Activated CD4-positive, alpha-beta T cell treated with anti-CD3 and anti-CD28 coated beads, Interleukin-2, amount 10 ng/mL, durations not matched to agents 24 days and 14 days (primary cell): Measurements from ENCODE around the gene C6orf89. TPM values are rescaled to one million over a fixed set of nuclear protein-coding genes. Genes with fewer than 3 reads are reported as not detected.
"Not testable (repeated sequence)": the region's sequence is repeated elsewhere in the genome, so short reads cannot be mapped to it uniquely, and the experiment has no call there.

Source experiments
- DNase-seq: peaks from one replicate; pipeline ENCODE4 v3.0.0; 2022
- H3K27ac Mint-ChIP-seq: one replicate; pipeline ENCODE4 v1.8.0; 2022; ENCODE audit warnings: mild to moderate bottlenecking, mixed read lengths
- H3K27me3 Mint-ChIP-seq: one replicate; pipeline ENCODE4 v1.8.0; 2022; ENCODE audit warnings: mixed read lengths
- H3K36me3 Mint-ChIP-seq: one replicate; pipeline ENCODE4 v1.8.0; 2022; ENCODE audit warnings: low read depth, mild to moderate bottlenecking, mixed read lengths
- H3K4me1 Mint-ChIP-seq: one replicate; pipeline ENCODE4 v1.8.0; 2021; ENCODE audit warnings: mixed read lengths
- H3K4me3 Mint-ChIP-seq: one replicate; pipeline ENCODE4 v1.8.0; 2022; ENCODE audit warnings: mild to moderate bottlenecking, moderate library complexity, mixed read lengths
- H3K9me3 Mint-ChIP-seq: one replicate; pipeline ENCODE4 v1.8.0; 2021; ENCODE audit warnings: mixed read lengths
- intact Hi-C: fragments of 100-400 bp; cut with micrococcal nuclease; formaldehyde crosslinking; loops from one replicate; pipeline ENCODE4 v1.15.1; 2023
- total RNA-seq: library from RNA; stranded (reverse); gene quantifications from 2 replicates; pipeline ENCODE4 v1.2.3, GENCODE V29; 2022

C6orf89 gene
- total RNA-seq, 1 donor from 2014 or later = 25.9 TPM

DNA sequence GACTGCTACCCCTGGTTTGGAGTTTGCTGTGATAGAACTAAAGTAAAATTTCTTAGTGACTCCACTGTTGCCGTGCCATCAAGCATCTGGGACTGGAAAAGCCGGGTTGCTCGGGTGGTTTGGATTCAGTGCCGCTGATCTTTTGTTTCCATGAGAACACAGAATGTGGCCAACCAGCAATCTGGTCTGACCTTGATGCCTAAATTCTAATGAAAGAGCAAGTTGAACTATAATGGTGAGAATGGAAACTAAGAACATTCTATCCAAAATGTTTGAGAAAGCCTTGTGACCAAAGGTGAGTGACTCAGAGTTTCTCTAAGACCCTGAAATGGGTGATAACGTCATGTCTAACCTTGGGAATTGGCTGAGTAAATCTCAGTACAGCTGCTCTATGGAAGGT, 58.9 kb downstream of the C6orf89 start:
- Mint-ChIP-seq H3K36me3 (no peaks in the 10 kb centered on the region), H3K27ac (no peak overlapping the region), H3K4me3 (no peak overlapping the region), H3K4me1 (peaks cover 26% of the 10 kb centered on the region), H3K9me3 (no peaks in the 10 kb centered on the region), H3K27me3 (peaks cover 20% of the 10 kb centered on the region)
- intact Hi-C loops = no loop called here
- no peak for DNase-seq

DNA sequence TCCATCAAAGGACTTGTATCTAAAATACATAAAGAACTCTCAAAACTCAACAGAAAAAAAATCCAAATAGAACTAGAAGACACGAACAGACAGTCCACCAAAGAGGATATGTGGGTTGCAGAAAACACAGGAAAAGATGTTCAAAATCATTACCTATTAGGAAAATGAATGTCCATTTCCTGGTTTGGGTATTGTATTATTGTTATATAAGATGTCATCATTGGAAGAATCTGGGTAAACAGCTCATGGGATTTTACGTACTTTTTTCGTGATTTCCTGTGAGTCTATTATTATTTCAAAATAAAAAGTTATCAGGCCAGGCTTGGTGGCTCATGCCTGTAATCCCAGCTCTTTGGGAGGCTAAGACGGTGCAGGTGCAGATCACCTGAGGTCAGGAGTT, 59.5 kb downstream of the C6orf89 start:
- peaks cover 29% of the 10 kb centered on the region for H3K4me1 Mint-ChIP-seq
- peaks cover 19% of the 10 kb centered on the region for H3K27me3 Mint-ChIP-seq
- H3K36me3 Mint-ChIP-seq = no peaks in the 10 kb centered on the region
- H3K4me3 Mint-ChIP-seq = no peak overlapping the region
- H3K9me3 Mint-ChIP-seq = no peaks in the 10 kb centered on the region
- no peak for DNase-seq
- no peak overlapping the region for H3K27ac Mint-ChIP-seq
- intact Hi-C loops = no loop called here

DNA sequence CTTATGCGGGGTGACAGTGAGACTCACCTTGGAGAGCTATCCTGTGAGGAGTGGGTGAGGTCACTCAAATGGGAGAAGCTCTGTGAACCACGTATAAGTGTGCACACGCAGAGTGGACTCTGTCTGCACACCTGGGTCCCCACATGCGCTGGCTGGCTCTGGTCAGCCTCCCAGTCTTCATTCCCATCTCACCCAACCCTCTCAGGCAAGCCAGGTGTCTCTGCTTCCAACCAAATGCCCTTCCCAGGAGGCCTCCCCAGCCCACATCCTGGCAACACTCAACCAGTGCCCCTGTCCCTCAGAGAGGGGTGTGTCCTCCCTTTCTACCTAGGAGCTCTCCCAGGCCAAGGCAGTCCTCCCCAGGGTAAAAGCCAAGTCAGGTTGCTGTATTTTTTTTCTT, 60.8 kb downstream of the C6orf89 start:
- no peaks in the 10 kb centered on the region for H3K36me3 Mint-ChIP-seq
- no peak overlapping the region for H3K4me3 Mint-ChIP-seq
- peak overlapping the region; percentile 5 for H3K27ac Mint-ChIP-seq
- no peak for DNase-seq
- peaks cover 29% of the 10 kb centered on the region for H3K4me1 Mint-ChIP-seq
- H3K27me3 Mint-ChIP-seq = peaks cover 15% of the 10 kb centered on the region
- no peaks in the 10 kb centered on the region for H3K9me3 Mint-ChIP-seq
- intact Hi-C loops = no loop called here

DNA sequence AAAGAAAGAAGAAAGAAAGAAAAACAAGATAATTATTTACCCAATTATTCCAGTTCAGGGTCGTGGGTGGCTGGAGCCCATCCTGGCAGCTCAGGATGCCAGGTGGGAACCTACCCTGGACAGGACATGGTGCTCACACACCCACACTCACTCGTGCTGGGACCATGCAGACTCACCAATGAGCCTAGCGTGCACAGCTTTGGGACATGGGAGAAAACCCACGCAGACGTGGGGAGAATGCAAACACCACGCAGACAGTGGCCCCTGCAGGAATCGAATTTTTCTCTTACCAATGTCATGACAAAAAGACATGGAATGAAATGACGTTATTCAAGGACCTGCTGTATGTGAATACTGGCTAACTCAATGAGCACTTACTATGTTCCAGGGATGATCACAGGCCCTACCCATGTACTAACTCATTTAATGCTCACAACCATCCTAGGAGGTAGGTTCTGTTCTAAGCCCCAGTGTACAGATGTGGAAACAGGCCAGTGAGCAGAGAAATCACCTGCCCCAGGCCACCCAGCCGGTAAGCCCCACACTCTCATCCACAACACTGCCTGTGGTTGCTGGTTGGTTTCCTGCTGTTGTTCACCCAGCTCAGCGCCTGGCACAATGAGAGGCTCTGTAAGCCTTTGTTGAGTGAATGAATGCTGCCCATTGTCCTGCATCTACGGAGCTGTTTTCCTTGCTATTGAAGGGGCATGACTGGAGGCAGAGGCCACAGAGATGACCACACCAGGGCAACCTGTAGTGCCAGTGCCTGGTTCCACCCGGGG, 62.0 kb downstream of the C6orf89 start:
- intact Hi-C loops = no loop called here
- Mint-ChIP-seq H3K36me3 (no peaks in the 10 kb centered on the region), H3K9me3 (no peaks in the 10 kb centered on the region), H3K4me3 (peak overlapping the region; percentile 39), H3K4me1 (peaks cover 29% of the 10 kb centered on the region), H3K27ac (peak overlapping the region; percentile 32), H3K27me3 (peaks cover 13% of the 10 kb centered on the region)
- DNase-seq = peak; percentile 82

DNA sequence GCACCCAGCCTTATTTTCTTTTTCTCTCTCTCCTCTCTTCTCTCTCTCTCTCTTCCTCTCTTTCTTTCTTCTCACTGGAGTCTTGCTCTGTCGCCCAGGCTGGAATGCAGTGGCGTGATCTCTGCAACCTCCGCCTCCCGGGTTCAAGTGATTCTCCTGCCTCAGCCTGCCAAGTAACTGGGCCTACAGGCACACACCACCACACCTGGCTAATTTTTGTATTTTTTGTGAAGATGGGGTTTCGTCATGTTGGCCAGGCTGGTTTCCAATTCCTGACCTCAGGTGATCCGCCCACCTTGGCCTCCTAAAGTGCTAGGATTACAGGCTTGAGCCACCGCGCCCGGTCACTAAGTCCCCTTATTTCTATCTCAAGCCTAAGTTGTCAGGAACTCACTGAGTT, 63.3 kb downstream of the C6orf89 start:
- DNase-seq, intact Hi-C loops, H3K9me3 Mint-ChIP-seq, H3K36me3 Mint-ChIP-seq, H3K27me3 Mint-ChIP-seq, H3K4me3 Mint-ChIP-seq: not testable (repeated sequence)
- H3K4me1 Mint-ChIP-seq = peaks cover 37% of the 10 kb centered on the region
- H3K27ac Mint-ChIP-seq = peak overlapping the region; percentile 10

DNA sequence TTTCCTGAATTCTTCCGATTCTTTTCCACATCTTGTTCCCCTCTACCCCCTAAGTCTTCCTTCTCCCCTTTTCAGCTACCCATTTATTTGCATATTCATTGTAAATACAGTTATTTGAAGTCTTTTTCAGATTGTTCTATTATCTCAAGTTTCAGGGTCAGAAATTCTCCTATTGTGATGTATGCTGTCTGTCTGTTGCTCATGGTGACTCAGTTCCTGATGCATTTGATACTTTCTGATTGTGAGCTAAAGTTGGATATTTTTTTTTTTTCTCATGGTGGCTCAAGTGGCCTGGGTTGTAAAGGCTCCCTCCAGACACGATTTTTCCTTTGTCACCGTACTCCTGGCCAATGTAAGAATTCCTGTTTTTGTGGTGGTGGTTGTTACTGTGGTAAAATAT, 63.9 kb downstream of the C6orf89 start:
- intact Hi-C loops = no loop called here
- Mint-ChIP-seq H3K9me3 (no peaks in the 10 kb centered on the region), H3K27ac (no peak overlapping the region), H3K36me3 (no peaks in the 10 kb centered on the region), H3K4me1 (peaks cover 40% of the 10 kb centered on the region), H3K4me3 (no peak overlapping the region), H3K27me3 (peaks cover 8% of the 10 kb centered on the region)
- DNase-seq = no peak

DNA sequence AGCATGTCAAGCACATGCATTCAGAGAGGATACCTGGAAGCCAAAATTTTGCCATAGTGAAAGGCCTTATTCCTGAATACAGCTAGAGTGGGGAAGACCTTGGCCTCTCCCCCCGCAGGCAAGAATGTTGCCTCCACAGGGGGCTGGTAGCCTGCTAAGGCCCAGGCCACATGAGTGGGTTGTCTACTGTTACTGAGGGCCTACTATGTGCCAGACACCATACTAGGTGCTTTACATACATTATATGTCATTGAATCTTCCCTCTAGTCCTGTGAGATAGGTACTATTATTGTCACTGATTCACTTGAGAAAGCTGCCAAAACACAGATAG, 68.1 kb downstream of the C6orf89 start:
- Mint-ChIP-seq H3K4me3 (no peak overlapping the region), H3K4me1 (peaks cover 35% of the 10 kb centered on the region)

DNA sequence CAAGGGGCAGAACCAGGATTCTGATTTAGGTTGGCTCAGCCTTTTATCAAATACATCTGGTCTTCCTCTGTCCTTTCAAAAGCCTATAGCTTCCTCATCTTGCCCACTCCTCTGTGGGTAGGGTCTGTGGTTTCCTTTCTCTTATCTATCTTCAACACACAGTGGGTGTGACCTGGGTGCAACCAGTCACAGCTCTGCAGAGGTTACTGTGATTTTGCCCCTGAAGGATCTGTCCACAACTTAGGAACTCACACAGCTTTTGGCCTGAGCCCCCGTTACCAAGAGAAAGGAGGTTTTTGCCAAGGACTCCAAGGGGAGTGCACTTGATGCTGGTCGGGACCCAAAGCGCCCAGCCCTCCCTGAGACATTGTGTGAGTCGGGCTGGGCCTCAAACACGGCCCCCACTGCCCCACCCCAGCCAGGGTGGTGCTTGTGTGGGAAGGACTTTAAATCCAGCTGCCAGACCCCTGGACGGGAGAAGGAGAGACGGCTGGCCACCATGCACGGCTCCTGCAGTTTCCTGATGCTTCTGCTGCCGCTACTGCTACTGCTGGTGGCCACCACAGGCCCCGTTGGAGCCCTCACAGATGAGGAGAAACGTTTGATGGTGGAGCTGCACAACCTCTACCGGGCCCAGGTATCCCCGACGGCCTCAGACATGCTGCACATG, 68.6 kb downstream of the C6orf89 start, which contains the start of gene PI16:
TSS of gene PI16 (plus strand) at position 477 of the 670 bp plus-strand sequence. CDS start at position 500, 23 bp downstream.
- peak within 1 kb of the TSS; percentile 44 for H3K4me3 Mint-ChIP-seq
- H3K4me1 Mint-ChIP-seq = peaks cover 32% of the 10 kb centered on the region
- no peaks in the 10 kb centered on the region for H3K36me3 Mint-ChIP-seq
- peak within 1 kb of the TSS; percentile 9 for H3K27ac Mint-ChIP-seq
- peak; percentile 74 for DNase-seq
- no peaks in the 10 kb centered on the region for H3K9me3 Mint-ChIP-seq
- intact Hi-C loops = loop anchor here (2.0 kb wide), 1 partner anchor 42 kb away; no protein-coding TSS in a partner anchor
- H3K27me3 Mint-ChIP-seq = peaks cover 8% of the 10 kb centered on the region

More for the DNA sequence above, 68.1 kb downstream of the C6orf89 start:
- H3K36me3 Mint-ChIP-seq = no peaks in the 10 kb centered on the region
- H3K9me3 Mint-ChIP-seq = no peaks in the 10 kb centered on the region
- no peak for DNase-seq
- intact Hi-C loops = loop anchor here (2.0 kb wide), 1 partner anchor 41 kb away; no protein-coding TSS in a partner anchor
- H3K27me3 Mint-ChIP-seq = peaks cover 8% of the 10 kb centered on the region
- H3K27ac Mint-ChIP-seq = no peak overlapping the region

DNA sequence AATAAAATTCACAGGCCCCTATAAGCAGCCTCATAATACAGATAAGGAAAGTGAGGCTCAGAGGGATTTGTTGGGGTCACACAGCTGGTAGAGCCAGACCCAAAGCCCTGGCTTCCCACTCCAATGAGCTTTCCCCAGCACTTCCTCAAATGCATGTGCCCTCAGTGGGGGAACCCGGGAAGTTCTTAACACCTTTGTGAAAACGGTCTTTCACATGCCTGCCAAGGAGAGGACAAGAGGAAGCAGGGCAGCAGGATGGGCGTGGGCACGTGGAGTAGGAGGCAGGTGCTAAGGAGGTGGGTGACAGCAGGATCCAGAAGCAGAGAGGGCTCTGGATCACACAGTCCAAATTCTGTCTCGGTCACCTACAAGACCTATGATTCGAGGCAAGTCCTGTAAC, 69.4 kb downstream of the C6orf89 start:
- no peak overlapping the region for H3K4me3 Mint-ChIP-seq
- peaks cover 29% of the 10 kb centered on the region for H3K4me1 Mint-ChIP-seq
- DNase-seq = no peak
- H3K27me3 Mint-ChIP-seq = peaks cover 6% of the 10 kb centered on the region
- peak overlapping the region; percentile 9 for H3K27ac Mint-ChIP-seq
- no peaks in the 10 kb centered on the region for H3K9me3 Mint-ChIP-seq
- H3K36me3 Mint-ChIP-seq = no peaks in the 10 kb centered on the region
- intact Hi-C loops = loop anchor here (2.0 kb wide), 1 partner anchor 42 kb away; no protein-coding TSS in a partner anchor

DNA sequence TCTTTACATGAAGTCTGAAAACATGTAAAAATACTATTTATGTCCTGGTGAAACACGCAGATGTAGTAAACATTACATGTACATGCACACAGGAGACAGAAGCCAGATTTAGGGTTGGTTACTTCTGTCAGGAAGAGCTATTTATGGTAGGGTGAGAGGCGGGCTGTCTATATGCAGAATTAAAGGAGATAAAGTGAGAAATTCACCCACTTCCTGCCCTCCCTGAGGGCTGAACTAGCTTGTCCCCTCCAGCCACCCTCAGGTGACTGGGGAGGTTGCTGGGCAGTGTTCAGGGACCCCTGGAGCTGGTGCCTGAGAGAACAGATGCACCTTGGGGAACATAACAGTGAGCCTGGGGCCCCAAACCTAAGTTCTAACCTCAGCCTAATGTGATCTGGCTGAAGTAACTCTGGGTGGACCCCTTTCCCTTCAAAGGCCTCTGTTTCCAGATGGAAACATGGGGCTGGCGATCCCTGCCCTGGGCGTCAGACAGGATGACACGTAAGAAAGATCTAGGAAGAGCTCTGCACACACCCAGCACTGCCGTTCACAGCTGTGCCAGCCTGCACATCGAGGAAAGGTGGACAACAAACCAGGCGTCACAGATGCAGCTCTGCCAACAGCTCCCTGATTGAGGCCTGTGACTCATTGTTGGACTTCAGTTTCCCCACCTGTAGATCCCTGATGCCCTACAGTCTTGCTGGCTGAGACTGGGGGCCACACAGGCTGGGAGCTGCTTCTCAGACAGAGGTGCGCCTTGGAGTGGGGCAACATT, 70.1 kb downstream of the C6orf89 start:
- Mint-ChIP-seq H3K9me3 (no peaks in the 10 kb centered on the region), H3K4me1 (peaks cover 34% of the 10 kb centered on the region), H3K27ac (no peak overlapping the region), H3K36me3 (no peaks in the 10 kb centered on the region), H3K4me3 (no peak overlapping the region), H3K27me3 (peaks cover 6% of the 10 kb centered on the region)
- intact Hi-C loops = loop anchor here (2.0 kb wide), 1 partner anchor 43 kb away; no protein-coding TSS in a partner anchor
- DNase-seq = peak; percentile 66

DNA sequence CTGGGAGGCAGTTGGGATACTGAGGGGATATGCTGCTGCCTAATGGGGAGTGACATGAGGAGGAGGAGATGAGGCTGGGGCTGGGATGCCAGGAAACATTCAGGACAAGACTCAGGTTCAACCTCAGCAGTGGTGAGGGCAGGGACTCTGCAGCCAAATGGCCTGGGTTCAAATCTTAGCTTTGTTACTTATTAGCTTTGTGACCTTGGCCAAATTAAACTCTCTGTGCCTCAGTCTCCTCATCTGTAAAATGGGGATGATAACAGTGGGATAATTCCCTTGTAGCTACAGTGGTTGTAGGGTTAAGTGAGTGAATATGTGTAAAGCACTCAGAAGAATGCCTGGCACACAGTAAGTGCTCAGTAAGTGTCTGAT, 70.7 kb downstream of the C6orf89 start:
- intact Hi-C loops = no loop called here
- no peaks in the 10 kb centered on the region for H3K9me3 Mint-ChIP-seq
- peaks cover 40% of the 10 kb centered on the region for H3K4me1 Mint-ChIP-seq
- H3K36me3 Mint-ChIP-seq = no peaks in the 10 kb centered on the region
- H3K27me3 Mint-ChIP-seq = peaks cover 6% of the 10 kb centered on the region
- H3K4me3 Mint-ChIP-seq = no peak overlapping the region
- no peak overlapping the region for H3K27ac Mint-ChIP-seq
- no peak for DNase-seq

DNA sequence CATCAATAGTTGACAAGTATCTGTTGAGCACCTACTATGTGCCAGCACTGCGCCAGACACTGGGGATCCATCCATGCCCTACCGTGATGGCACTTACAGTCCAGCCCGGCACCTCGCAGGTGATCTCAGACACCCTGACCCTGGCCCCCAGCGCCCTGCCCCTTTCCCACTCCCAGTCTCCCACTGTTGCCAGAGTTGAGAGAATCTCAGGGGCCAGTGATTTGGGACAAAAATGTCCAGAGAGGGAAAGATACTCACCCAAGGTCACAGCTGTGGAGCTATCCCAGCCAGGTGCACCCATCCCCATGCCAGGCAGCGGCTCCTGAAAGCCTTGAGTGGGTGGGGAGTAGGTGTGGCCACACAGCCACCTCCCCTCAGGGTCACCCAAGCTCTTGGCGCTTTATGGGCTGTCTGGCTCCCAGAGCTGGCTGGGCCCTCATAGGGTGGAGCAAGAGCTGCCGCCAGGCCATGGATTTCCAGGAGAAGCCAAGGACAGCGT, 72.1 kb downstream of the C6orf89 start:
- Mint-ChIP-seq H3K27ac (no peak overlapping the region), H3K4me3 (no peak overlapping the region), H3K36me3 (no peaks in the 10 kb centered on the region), H3K27me3 (peaks cover 6% of the 10 kb centered on the region), H3K9me3 (no peaks in the 10 kb centered on the region), H3K4me1 (peaks cover 43% of the 10 kb centered on the region)
- intact Hi-C loops = no loop called here
- no peak for DNase-seq

DNA sequence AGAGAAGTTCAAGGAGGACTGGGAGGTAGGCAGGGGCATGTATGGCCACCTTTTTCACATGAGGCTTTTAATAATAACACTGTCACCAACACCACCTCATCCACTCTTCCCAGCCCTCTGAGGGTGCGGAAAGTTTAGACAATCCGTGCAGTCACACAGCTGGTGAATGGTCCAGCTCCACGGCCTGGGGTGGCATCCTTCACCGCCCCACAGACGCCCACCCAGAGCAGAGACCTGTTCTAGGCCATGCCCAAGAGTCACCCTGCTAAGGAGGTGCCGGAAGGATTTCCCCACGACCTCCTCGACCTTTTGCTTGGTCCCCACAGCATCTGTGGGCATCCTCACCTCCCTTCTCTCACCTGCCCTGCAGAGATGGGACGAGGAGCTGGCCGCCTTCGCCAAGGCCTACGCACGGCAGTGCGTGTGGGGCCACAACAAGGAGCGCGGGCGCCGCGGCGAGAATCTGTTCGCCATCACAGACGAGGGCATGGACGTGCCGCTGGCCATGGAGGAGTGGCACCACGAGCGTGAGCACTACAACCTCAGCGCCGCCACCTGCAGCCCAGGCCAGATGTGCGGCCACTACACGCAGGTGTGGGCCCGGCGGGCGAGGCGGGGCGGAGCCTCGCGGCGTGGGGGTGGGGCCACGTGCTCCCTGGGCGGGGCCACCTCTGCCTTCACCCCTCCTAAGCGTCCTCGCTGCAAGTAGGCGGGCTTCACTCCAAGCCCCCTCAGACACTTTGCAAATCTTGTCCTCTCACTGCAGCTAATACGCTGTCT, 73.2 kb downstream of the C6orf89 start:
- H3K27ac Mint-ChIP-seq = no peak overlapping the region
- H3K27me3 Mint-ChIP-seq = peaks cover 6% of the 10 kb centered on the region
- no peaks in the 10 kb centered on the region for H3K9me3 Mint-ChIP-seq
- peaks cover 47% of the 10 kb centered on the region for H3K4me1 Mint-ChIP-seq
- no peak overlapping the region for H3K4me3 Mint-ChIP-seq
- DNase-seq = no peak
- H3K36me3 Mint-ChIP-seq = no peaks in the 10 kb centered on the region
- intact Hi-C loops = no loop called here
